Heart right ventricle (tissue), 16 donors: ENCODE data around the gene PPARG. TPM values are rescaled to one million over a fixed set of nuclear protein-coding genes. Genes with fewer than 3 reads are reported as not detected.

Experiments used
- ATAC-seq, 8 donors: fragments of 200-7000 bp; cut with Tn5 transposase; one replicate each; pipeline ENCODE4 v1.9.1; 2020; ENCODE audit warnings: mild to moderate bottlenecking in 8 of 8, moderate library complexity in 8 of 8, moderate number of reproducible peaks in 1 of 8
- DNase-seq, 2 donors: peaks; one replicate each; pipeline ENCODE4 v3.0.0-alpha.2; 2020
- H3K27ac ChIP-seq, 10 donors: fragments of 200-600 bp; sonication (generic) in 2 of 10; one replicate each; pipeline versions ENCODE4 v1.5.0 to v1.8.0; 2020 to 2022; ENCODE audit warnings: mild to moderate bottlenecking in 3 of 10
- H3K27me3 ChIP-seq, 7 donors: fragments of 200-600 bp; one replicate each; pipeline ENCODE4 v1.8.0; 2021 to 2022; ENCODE audit warnings: mild to moderate bottlenecking in 2 of 7
- H3K36me3 ChIP-seq, 9 donors: fragments of 200-600 bp; sonication (generic) in 1 of 9; one replicate each; pipeline versions ENCODE4 v1.5.0 to v1.8.0; 2020 to 2022; ENCODE audit warnings: mild to moderate bottlenecking in 2 of 9
- H3K4me1 ChIP-seq, 9 donors: fragments of 200-600 bp; sonication (generic) in 1 of 9; one replicate each; pipeline versions ENCODE4 v1.5.0 to v1.8.0; 2020 to 2022; ENCODE audit warnings: mild to moderate bottlenecking in 4 of 9
- H3K4me3 ChIP-seq, 10 donors: fragments of 200-600 bp; sonication (generic) in 2 of 10; one replicate each; pipeline versions ENCODE4 v1.5.0 to v1.8.0; 2020 to 2022; ENCODE audit warnings: mild to moderate bottlenecking in 7 of 10, moderate library complexity in 2 of 10
- H3K9me3 ChIP-seq, 11 donors: fragments of 200-600 bp in 10 of 11; sonication (generic) in 2 of 11; one replicate each; pipeline versions ENCODE4 v1.5.0 to v1.8.0; 2013 to 2022; ENCODE audit warnings: mild to moderate bottlenecking in 2 of 11, control low read depth in 1 of 11, moderate library complexity in 1 of 11
- WGBS, 2 donors: extraction: QIAGEN DNeasy Blood & Tissue Kit; methylation state at CpG; one replicate each; pipeline ENCODE4 v1.1.7; 2013; ENCODE audit warnings: inconsistent platforms in 1 of 2; 5-methylcytosine and 5-hydroxymethylcytosine counted together
- intact Hi-C, 10 donors: fragments of 100-400 bp; cut with DNase I; formaldehyde crosslinking; loops; one replicate each; pipeline versions ENCODE4 v1.11.1 to v1.14.2; 2022
- polyA plus RNA-seq, 2 donors: library from polyadenylated mRNA; stranded (reverse); fragments of 200-250 nt; gene quantifications; one replicate each; pipeline ENCODE4 v1.2.3, GENCODE V29; 2013
- total RNA-seq, 10 donors: library from RNA; stranded (reverse); fragmentation: NEBNext Ultra II Directional in 3 of 10; extraction: Animal tissue kit (Norgen Biotek cat#: 25700) in 3 of 10; gene quantifications; one replicate each; pipeline versions ENCODE4 v1.2.1 to v1.2.4, GENCODE V29; 2021 to 2023
- TF ChIP-seq, protein P1 (sequence below), 9 donors: fragments of 200-600 bp; sonication (generic) in 2 of 9; IDR thresholded peaks; one replicate each; pipeline versions ENCODE4 v1.5.0 to v1.8.0; 2021 to 2022; ENCODE audit warnings: antibody characterized with exemption in 9 of 9, mild to moderate bottlenecking in 5 of 9, moderate library complexity in 1 of 9
- donor health status: Arrhythmogenic right ventricular cardiomyopathy.
- donor health status: ischemic (EF 13 %, LVEDD 7.1; RV severe dilation, severe dysfunction).
- donor health status: healthy with polysubstance abuse.
- donor health status: DM: no; HTN: yes; CAD: no.
- donor health status: DM: no; HTN: no; CAD: no.
- donor health status: ischemic (EF 25% LVEDD 6.9; RV normal size, moderate dysfunction).
- donor health status: ischemic (EF 25% LVEDD 5.7; RV mildly dilated, moderate dysfunction).
- donor health status: healthy.
- donor health status: DM: yes; HTN: yes; CAD: no.
- donor health status: Ischemic cardiomyopathy.
- donor health status: ischemic (EF 35%, LVEDD 5.7; RV mildly dilated, moderate dysfunction).
- donor health status: nonischemic (EF 11% LVEDD 7.7; RV severe dilation, severe dysfunction).
- donor health status: DM: yes; HTN: yes; CAD: no.
- donor health status: PGD.
- donor health status: ischemic (EF 29% LVEDD 5.4; RV normal size, mild dysfunction).
- donor health status: nonischemic (EF 23%, LVEDD 6.1; RV moderate dilation, normal function).

The PPARG gene
- total and polyA plus RNA-seq, 12 donors: 10.8 to 31.5 (median 14.6) TPM

DNA sequence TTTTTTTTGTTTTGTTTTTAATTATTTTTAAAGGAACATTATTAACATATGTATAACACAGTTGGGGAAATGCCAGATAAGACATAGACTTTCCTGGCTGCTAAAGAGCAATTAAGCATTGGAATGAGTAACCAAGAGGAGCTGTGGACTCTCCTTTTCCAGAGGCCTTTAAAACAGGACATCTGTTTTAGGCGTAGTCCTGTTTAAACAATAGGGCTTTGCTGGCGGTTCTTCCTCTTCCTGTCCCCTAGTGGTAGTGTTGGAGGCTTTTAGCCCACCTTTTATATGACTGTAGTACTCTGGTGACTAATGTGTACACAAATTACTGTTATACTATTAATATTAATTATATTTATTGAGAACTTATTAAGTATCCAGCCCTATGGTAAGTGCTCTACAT, 81.9 kb downstream of the PPARG start:
- WGBS, 2 donors: 41 to 58% methylated on average over 2 of the region's 2 CpGs
- Histone ChIP-seq H3K4me3 (no peak overlapping the region), H3K27me3 (peaks cover 0 to 2% (median 0%) of the 10 kb centered on the region in 7 donors), H3K36me3 (no peaks in the 10 kb centered on the region), H3K9me3 (peaks cover 0 to 13% (median 0%) of the 10 kb centered on the region in 11 donors), H3K4me1 (peaks cover 0 to 40% (median 29%) of the 10 kb centered on the region in 9 donors), H3K27ac (peak overlapping the region; percentile 22 to 81 (median 56))
- DNase-seq (peak in 1 of 2 donors; percentile 44), ATAC-seq (peak; percentile 71 to 96 (median 89))
- TF ChIP-seq, protein P1, sequence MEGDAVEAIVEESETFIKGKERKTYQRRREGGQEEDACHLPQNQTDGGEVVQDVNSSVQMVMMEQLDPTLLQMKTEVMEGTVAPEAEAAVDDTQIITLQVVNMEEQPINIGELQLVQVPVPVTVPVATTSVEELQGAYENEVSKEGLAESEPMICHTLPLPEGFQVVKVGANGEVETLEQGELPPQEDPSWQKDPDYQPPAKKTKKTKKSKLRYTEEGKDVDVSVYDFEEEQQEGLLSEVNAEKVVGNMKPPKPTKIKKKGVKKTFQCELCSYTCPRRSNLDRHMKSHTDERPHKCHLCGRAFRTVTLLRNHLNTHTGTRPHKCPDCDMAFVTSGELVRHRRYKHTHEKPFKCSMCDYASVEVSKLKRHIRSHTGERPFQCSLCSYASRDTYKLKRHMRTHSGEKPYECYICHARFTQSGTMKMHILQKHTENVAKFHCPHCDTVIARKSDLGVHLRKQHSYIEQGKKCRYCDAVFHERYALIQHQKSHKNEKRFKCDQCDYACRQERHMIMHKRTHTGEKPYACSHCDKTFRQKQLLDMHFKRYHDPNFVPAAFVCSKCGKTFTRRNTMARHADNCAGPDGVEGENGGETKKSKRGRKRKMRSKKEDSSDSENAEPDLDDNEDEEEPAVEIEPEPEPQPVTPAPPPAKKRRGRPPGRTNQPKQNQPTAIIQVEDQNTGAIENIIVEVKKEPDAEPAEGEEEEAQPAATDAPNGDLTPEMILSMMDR (IDR thresholded peaks at IDR 0.05): peak in 7 of 9 donors; percentile 34 to 58 (median 40)
- intact Hi-C loops: loop anchor here in 1 of 10 donors (2.0 kb wide), 1 partner anchor 52 kb away; no protein-coding TSS in a partner anchor

DNA sequence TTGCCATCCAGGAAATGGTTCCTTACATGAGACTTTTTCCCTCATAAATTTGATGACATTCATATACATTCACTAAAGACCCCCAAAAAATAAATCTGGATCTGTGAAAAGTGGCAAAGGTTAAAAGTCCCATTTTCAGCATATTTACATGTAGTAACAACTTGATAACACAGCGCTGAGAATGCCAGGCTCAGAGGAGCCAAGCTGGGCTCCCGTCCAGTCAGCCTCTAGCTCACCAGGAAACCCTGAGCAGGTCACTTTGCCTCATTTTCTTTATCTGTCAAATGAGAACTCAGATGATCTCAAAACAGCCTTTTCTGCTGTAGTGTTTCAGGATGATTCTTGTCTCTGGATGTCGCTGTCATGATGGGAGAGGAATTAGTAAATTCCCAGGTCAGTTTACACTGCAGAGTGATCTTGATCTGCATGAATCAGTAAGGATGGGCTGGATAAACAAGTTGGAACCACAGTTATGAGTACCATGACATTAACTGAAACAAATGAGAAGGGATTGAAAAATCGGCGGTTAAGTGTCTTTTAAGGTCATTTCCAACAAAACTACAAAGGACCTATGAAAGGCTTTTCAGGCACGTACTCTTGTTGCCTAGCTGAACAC, 82.8 kb downstream of the PPARG start:
- TF ChIP-seq, protein P1 (IDR thresholded peaks at IDR 0.05): no peak
- ATAC-seq (peak in 7 of 8 donors; percentile 52 to 78 (median 71)), DNase-seq (peak; percentile 19 to 37)
- peak overlapping the region in 9 of 10 donors; percentile 22 to 81 (median 58) for H3K27ac ChIP-seq
- no peak overlapping the region for H3K4me3 ChIP-seq
- peaks cover 0 to 6% (median 0%) of the 10 kb centered on the region in 11 donors for H3K9me3 ChIP-seq
- no peaks in the 10 kb centered on the region for H3K36me3 ChIP-seq
- H3K27me3 ChIP-seq: peaks cover 0 to 2% (median 0%) of the 10 kb centered on the region in 7 donors
- 60 to 72% methylated on average over 6 of the region's 6 CpGs for WGBS, 2 donors
- H3K4me1 ChIP-seq: peaks cover 0 to 43% (median 29%) of the 10 kb centered on the region in 9 donors
- intact Hi-C loops: loop anchor here in 1 of 10 donors (2.0 kb wide), 1 partner anchor 53 kb away; no protein-coding TSS in a partner anchor

DNA sequence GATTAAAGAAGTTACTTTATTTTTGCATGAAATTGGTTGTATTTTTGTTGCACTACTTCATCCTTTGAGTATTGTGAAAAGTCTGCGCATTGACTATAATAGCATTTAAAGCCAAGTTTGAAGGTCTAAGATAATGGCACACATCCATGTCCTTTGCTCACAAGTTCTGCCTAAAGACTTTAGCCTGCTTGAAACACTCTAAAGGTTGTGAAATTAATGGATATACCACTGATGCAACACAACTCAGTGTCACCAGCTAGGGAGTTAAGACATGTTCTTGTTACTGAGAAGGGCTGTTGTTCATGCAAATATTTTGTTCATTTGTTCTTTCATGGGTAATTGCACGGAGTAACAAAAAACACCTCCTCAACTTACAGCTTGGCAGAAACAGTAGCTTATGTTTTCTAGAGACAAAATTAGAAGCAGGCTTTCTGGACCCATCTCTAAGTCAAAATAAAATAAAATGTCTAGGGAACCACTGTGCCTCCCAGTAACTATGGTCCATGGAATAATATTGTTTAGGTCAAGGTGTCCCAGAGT, 83.9 kb downstream of the PPARG start:
- intact Hi-C loops: no loop called here
- Histone ChIP-seq H3K4me3 (no peak overlapping the region), H3K27ac (peak overlapping the region in 1 of 10 donors; percentile 13), H3K9me3 (no peaks in the 10 kb centered on the region), H3K27me3 (peaks cover 0 to 2% (median 0%) of the 10 kb centered on the region in 7 donors), H3K36me3 (no peaks in the 10 kb centered on the region), H3K4me1 (peaks cover 0 to 43% (median 32%) of the 10 kb centered on the region in 9 donors)
- ATAC-seq: no peak
- WGBS, 2 donors: 77 to 94% methylated on average over 2 of the region's 2 CpGs
- DNase-seq: no peak
- TF ChIP-seq, protein P1 (IDR thresholded peaks at IDR 0.05): no peak

DNA sequence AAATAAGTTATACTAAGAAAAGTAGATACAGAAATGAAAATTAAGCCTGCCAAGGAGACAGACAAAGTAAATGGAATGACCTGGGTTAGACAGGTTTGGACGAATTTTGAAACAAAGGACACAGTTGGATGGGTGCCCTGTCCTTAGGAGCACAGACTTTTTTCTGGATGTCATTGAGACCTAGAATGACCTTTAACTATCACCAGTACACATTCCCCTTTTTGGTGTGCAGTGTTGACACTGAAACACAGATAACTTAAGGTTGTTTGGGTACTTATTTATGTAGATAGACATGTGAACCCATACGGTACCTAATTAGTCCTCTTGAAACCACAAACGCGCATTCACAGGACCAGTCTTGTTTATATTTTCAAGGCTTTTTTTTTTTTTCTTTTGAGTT, 86.7 kb downstream of the PPARG start:
- ATAC-seq (peak in 3 of 8 donors; percentile 28 to 38 (median 32)), DNase-seq (no peak)
- TF ChIP-seq, protein P1 (IDR thresholded peaks at IDR 0.05): no peak
- H3K27me3 ChIP-seq: peaks cover 0 to 2% (median 0%) of the 10 kb centered on the region in 7 donors
- no peaks in the 10 kb centered on the region for H3K9me3 ChIP-seq
- intact Hi-C loops: loop anchor here in 1 of 10 donors (5.0 kb wide), 1 partner anchor 63 kb away; no protein-coding TSS in a partner anchor
- 55 to 64% methylated on average over 4 of the region's 4 CpGs for WGBS, 2 donors
- peaks cover 0 to 2% (median 0%) of the 10 kb centered on the region in 9 donors for H3K36me3 ChIP-seq
- no peak overlapping the region for H3K4me3 ChIP-seq
- H3K27ac ChIP-seq: no peak overlapping the region
- H3K4me1 ChIP-seq: peaks cover 0 to 42% (median 36%) of the 10 kb centered on the region in 9 donors
